ENCODE results near the gene ACACB. TPM values are rescaled to one million over a fixed set of nuclear protein-coding genes. Genes with fewer than 3 reads are reported as not detected.
A peak's percentile ranks its signal among the peaks of the same experiment; 100 is the strongest.

ACACB gene
- total RNA-seq, 1 experiment from 2014 or later, result 2.6 TPM

- no peak for DNase-seq (ENCODE audit: low spot score)
- in situ Hi-C loops (cut with HindIII; ENCODE audit: low sequenced_read_pairs), result no loop called here
Measured at GRCh38 chr12:109286652-109287051, 170.3 kb downstream of the ACACB start.

DNA sequence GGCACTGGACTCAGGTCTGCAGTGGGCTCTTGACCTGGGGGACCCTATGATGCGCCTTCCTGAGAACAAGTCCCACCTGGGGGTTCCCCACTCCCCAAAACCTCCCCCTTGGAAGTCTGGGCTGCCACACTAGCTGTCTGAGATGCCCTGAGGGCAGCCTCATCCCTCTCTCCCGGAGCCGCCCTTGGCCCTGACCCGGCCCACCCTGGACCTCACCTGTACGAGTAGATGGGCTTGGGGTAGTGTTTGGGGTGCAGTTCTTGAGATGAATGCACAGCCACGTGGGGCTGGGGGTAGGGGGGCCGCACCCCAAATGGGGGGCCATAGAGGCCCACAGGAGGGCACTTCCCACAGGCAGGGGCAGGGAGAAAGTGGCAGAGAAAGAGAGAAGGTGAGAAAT lies 170.8 kb downstream of the ACACB start:
- in situ Hi-C loops (cut with HindIII; ENCODE audit: low sequenced_read_pairs), result no loop called here
- DNase-seq (ENCODE audit: low spot score), result no peak

DNA sequence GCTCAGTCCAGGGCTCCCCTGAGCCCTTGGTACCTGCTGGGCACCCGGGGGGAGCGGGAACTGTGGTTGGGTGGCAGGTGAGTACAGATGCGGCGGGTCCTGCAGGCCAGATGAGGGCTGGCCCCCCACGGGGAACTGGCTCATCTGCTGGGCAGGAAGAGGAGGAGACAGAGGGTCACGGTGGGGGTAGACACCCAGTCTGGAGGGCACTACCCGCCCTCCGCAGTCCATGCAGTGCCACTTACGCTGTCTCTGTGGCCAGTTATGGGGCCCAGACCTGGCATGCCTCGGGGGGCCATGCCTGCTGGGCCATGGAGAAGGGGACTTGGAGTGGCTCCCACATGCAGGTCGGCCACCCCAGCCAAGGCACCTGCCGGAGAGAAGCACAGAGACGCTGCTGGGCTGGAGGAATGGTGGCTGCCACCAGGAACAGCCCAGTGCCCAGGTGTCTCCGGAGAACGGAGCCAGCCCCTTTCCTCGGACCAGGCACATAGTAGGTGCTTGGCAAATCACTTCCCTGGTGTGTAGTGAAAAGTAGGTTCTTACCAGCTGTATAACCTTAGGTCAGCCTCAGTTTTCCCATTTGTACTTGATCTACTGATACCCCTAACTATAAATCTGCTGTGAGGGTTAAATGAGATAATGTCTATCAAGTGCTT lies 171.6 kb downstream of the ACACB start:
- in situ Hi-C loops (cut with HindIII; ENCODE audit: low sequenced_read_pairs), result no loop called here
- DNase-seq (ENCODE audit: low spot score), result no peak

DNA sequence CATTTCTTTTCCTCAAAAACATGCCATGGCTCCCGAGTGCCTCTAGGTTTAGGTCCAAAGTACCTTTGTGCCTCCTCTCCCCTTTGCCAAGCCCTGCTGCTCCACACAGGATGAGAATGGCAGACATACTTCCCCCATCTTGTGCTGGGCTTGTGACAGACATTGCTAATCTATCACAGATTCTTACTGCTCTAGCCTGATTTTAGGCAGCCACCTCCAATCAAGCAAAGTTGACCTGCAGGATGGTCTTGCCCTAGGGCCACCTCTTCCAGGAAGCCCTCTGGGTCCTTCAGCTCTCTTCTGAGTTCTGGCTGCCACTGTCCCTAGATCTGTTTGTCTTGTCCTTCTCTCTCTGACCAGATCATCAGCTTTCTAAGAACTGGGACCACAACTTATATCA lies 172.2 kb downstream of the ACACB start:
- in situ Hi-C loops (cut with HindIII; ENCODE audit: low sequenced_read_pairs), result no loop called here

GRCh38 chr12:109289004-109289403 lies 172.6 kb downstream of the ACACB start:
- in situ Hi-C loops (cut with HindIII; ENCODE audit: low sequenced_read_pairs), result no loop called here
- DNase-seq (ENCODE audit: low spot score), result no peak

More for the DNA sequence above, 172.2 kb downstream of the ACACB start:
- DNase-seq (ENCODE audit: low spot score), result no peak

- peak; percentile 50 for DNase-seq (ENCODE audit: low spot score)
- in situ Hi-C loops (cut with HindIII; ENCODE audit: low sequenced_read_pairs), result no loop called here
Measured at GRCh38 chr12:109289551-109289950, 173.2 kb downstream of the ACACB start.

GRCh38 chr12:109290061-109290460 lies 173.7 kb downstream of the ACACB start:
- in situ Hi-C loops (cut with HindIII; ENCODE audit: low sequenced_read_pairs), result no loop called here

GRCh38 chr12:109291117-109291516 lies 174.7 kb downstream of the ACACB start:
- DNase-seq (ENCODE audit: low spot score), result no peak
- in situ Hi-C loops (cut with HindIII; ENCODE audit: low sequenced_read_pairs), result no loop called here

More at GRCh38 chr12:109290061-109290460, 173.7 kb downstream of the ACACB start:
- DNase-seq (ENCODE audit: low spot score), result no peak

- DNase-seq (ENCODE audit: low spot score), result peak; percentile 99
- in situ Hi-C loops (cut with HindIII; ENCODE audit: low sequenced_read_pairs), result no loop called here
Measured at GRCh38 chr12:109291521-109292341, 175.3 kb downstream of the ACACB start.

DNA sequence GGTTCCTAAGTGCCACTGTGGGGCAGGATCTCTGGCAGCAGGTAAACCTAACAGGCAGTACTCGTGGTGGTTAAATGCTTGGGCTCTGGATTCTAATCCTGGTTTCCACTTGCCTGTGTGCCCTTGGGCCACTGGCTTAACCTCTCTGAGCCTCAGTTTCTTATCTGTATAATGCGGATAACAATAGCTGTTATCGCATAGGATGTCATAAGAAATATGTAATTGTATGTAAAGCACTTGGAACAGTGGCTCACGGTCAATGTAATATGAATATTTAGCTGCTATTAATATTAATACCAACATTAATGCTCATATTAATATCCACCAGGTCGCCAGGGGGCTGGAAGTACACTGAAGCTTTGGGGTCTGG lies 175.9 kb downstream of the ACACB start:
- in situ Hi-C loops (cut with HindIII; ENCODE audit: low sequenced_read_pairs), result no loop called here
- DNase-seq (ENCODE audit: low spot score), result no peak

DNA sequence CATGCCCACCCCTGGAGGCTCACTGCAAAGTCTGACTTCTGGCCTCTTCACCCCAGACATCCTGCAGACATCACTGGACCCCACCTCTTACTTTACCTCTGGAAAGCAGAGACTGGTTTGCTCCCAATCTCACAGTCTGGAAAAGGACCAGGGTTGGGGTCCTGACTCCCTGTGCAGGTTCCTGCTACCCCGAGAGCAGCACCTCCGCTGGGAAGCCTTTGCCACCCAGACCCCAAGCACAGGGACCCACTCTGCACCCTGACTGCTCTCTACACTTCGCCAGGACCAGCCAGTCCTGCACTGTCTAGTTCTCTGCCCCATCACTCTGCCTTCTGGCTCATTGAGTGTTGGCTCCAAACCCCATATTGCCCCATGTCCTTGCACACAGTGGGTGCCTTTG lies 176.7 kb downstream of the ACACB start:
- in situ Hi-C loops (cut with HindIII; ENCODE audit: low sequenced_read_pairs), result no loop called here

GRCh38 chr12:109294286-109294796 lies 178.0 kb downstream of the ACACB start:
- DNase-seq (ENCODE audit: low spot score), result no peak
- in situ Hi-C loops (cut with HindIII; ENCODE audit: low sequenced_read_pairs), result no loop called here

More for the DNA sequence above, 176.7 kb downstream of the ACACB start:
- no peak for DNase-seq (ENCODE audit: low spot score)

DNA sequence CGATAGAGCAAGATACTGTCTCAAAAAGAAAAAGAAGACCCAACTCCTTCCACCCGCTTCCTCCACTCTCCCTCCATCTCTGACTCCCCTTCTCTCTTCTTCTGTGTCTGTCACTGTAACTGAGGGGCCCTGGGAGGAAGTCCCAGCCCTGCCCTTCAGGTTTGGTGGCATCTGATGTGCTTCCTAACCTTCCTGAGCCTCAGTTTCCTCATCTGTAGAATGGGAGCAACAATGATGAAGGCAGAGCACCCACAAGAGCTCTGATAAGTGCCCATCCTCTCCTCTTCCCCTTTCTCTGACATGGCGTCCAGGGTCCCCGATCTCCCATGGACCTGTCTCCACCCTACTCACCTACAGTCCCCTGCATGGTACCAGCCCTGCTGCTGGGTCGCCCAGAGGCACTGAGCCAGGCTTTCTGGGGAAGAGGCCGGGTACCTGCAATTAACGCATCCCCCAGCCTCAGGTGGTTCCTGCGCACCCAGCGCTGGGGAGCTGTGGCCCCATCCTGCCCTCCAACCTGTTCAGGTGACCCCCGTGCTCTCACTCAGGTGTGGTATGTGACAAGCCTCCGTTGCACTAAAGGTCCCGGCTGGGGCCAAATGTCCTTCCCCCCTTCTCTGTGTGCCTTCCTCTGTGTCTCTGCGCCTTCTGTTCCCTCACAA lies 179.5 kb downstream of the ACACB start:
- in situ Hi-C loops (cut with HindIII; ENCODE audit: low sequenced_read_pairs), result no loop called here
- DNase-seq (ENCODE audit: low spot score), result no peak

GRCh38 chr12:109296431-109296830 lies 180.0 kb downstream of the ACACB start:
- no peak for DNase-seq (ENCODE audit: low spot score)
- in situ Hi-C loops (cut with HindIII; ENCODE audit: low sequenced_read_pairs), result no loop called here

- no peak for DNase-seq (ENCODE audit: low spot score)
- in situ Hi-C loops (cut with HindIII; ENCODE audit: low sequenced_read_pairs), result no loop called here
Measured at GRCh38 chr12:109299849-109300248, 183.5 kb downstream of the ACACB start.

- no peak for DNase-seq (ENCODE audit: low spot score)
Measured at GRCh38 chr12:109301643-109302168, 185.3 kb downstream of the ACACB start.

DNA sequence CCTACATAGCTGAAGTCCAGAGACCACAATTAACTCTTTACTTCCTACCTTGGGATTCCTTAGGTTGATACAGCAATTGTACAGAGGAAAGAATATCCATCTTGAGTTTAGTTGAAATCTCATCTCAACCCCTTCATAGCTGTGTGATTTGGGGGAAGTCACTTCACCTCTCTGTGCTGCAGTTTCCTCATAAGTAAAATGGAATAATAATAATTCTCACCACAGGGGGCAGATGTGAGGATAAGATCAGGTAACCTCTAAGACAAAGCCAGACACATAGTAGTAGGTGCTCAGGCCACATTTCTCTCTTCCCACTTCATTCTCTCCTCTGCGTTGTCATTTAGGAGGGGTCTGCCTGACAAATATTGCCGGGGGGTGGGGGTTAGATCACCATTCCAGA lies 186.0 kb downstream of the ACACB start:
- DNase-seq (ENCODE audit: low spot score), result no peak
- in situ Hi-C loops (cut with HindIII; ENCODE audit: low sequenced_read_pairs), result no loop called here

More at GRCh38 chr12:109301643-109302168, 185.3 kb downstream of the ACACB start:
- in situ Hi-C loops (cut with HindIII; ENCODE audit: low sequenced_read_pairs), result no loop called here

DNA sequence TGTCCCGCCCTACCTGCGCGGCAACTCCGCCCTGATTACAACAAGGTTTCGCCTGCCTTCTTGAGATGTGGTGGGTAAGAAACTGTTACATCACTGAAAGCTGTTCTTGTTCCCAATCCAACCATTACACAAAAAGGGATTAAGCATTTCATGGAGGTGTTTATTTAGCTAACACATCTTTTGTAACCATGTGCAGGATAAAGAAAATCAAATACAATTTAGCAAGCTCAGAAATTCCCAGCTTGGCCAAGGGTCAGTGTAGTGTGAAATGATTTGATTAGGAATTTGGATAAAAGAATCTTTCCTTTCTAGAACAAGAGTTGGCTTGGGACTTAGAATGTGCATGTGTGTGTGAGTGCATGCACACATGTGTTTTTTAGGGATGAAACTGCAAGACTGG lies 186.4 kb downstream of the ACACB start:
- in situ Hi-C loops (cut with HindIII; ENCODE audit: low sequenced_read_pairs), result no loop called here
- no peak for DNase-seq (ENCODE audit: low spot score)

GRCh38 chr12:109304485-109304884 lies 188.1 kb downstream of the ACACB start:
- in situ Hi-C loops (cut with HindIII; ENCODE audit: low sequenced_read_pairs), result no loop called here
- DNase-seq (ENCODE audit: low spot score), result no peak

- DNase-seq (ENCODE audit: low spot score), result no peak
- in situ Hi-C loops (cut with HindIII; ENCODE audit: low sequenced_read_pairs), result no loop called here
Measured at GRCh38 chr12:109305547-109305946, 189.2 kb downstream of the ACACB start.
